DMS79 (cell line): Measurements from ENCODE around the gene OR1E2.
"Not testable (repeated sequence)": the region's sequence is repeated elsewhere in the genome, so short reads cannot be mapped to it uniquely, and the experiment has no call there.

ENCODE experiments used
- DNase-seq: peaks from one replicate; lab custom pipeline; 2025; lab: John Stamatoyannopoulos, UW

The OR1E2 gene

GRCh38 chr17:3433741-3434140 is at the start of gene OR1E2:
TSS of gene OR1E2 (minus strand) at chr17:3433841. CDS start at chr17:3433841, 0 bp downstream.
- no peak for DNase-seq

GRCh38 chr17:3482852-3483251 is 49.2 kb upstream of the OR1E2 start:
- DNase-seq: no peak

- no peak for DNase-seq
These were observed 46.3 kb upstream of the OR1E2 start for GRCh38 chr17:3479988-3480387.

GRCh38 chr17:3475812-3476610 is 42.4 kb upstream of the OR1E2 start, which contains the start of gene ASPA:
TSS of gene ASPA (plus strand) at chr17:3475997. CDS start at chr17:3476160, 163 bp downstream.
- no peak for DNase-seq

- no peak for DNase-seq
These were observed 41.6 kb upstream of the OR1E2 start for GRCh38 chr17:3475251-3475685.

- DNase-seq: peak; percentile 5
These were observed 40.6 kb upstream of the OR1E2 start for GRCh38 chr17:3474212-3474611.

- DNase-seq: no peak
These were observed 38.5 kb upstream of the OR1E2 start for GRCh38 chr17:3472137-3472536.

- DNase-seq: no peak
These were observed 38.0 kb upstream of the OR1E2 start, which contains the start of gene SPATA22 for GRCh38 chr17:3471599-3471998. TSS of gene SPATA22 (minus strand) at chr17:3471819. CDS start at chr17:3469325, 2,494 bp downstream.

- DNase-seq: no peak
These were observed 35.9 kb upstream of the OR1E2 start for GRCh38 chr17:3469529-3469928.

GRCh38 chr17:3466355-3466754 is 32.7 kb upstream of the OR1E2 start:
- not testable (repeated sequence) for DNase-seq

- DNase-seq: no peak
These were observed 14.5 kb upstream of the OR1E2 start for GRCh38 chr17:3448059-3448665.

- DNase-seq: no peak
These were observed 14.0 kb upstream of the OR1E2 start for GRCh38 chr17:3447625-3448024.

- DNase-seq: no peak
These were observed 6.8 kb upstream of the OR1E2 start for GRCh38 chr17:3440451-3440850.

GRCh38 chr17:3438368-3438767 is 4.7 kb upstream of the OR1E2 start:
- DNase-seq: no peak

- DNase-seq: not testable (repeated sequence)
These were observed 426 bp downstream of the OR1E2 start for GRCh38 chr17:3433215-3433614.

- no peak for DNase-seq
These were observed 15.4 kb downstream of the OR1E2 start for GRCh38 chr17:3418222-3418621.

GRCh38 chr17:3415610-3416009 is 18.0 kb downstream of the OR1E2 start:
- DNase-seq: no peak

- not testable (repeated sequence) for DNase-seq
These were observed 21.4 kb downstream of the OR1E2 start for GRCh38 chr17:3412216-3412615.

- DNase-seq: no peak
These were observed 22.6 kb downstream of the OR1E2 start, which contains the start of gene OR3A3 for GRCh38 chr17:3411070-3411469. TSS of gene OR3A3 (plus strand) at chr17:3411370.

- not testable (repeated sequence) for DNase-seq
These were observed 29.8 kb downstream of the OR1E2 start for GRCh38 chr17:3403856-3404255.

GRCh38 chr17:3401786-3402185 is 31.9 kb downstream of the OR1E2 start:
- no peak for DNase-seq

GRCh38 chr17:3400055-3400454 is 33.6 kb downstream of the OR1E2 start:
- DNase-seq: no peak

GRCh38 chr17:3398310-3398709 is 35.3 kb downstream of the OR1E2 start, which contains the start of gene OR1E1:
TSS of gene OR1E1 (minus strand) at chr17:3398410. CDS start at chr17:3398410, 0 bp downstream.
- no peak for DNase-seq
